Measurements from ENCODE around the gene GRB14. TPM values are rescaled to one million over a fixed set of nuclear protein-coding genes. Genes with fewer than 3 reads are reported as not detected.

GRB14 gene
- total and polyA plus RNA-seq, 5 experiments from 2014 or later: not detected

GRCh38 chr2:164600763-164601162 is 20.5 kb downstream of the GRB14 start:
- Mint-ChIP-seq H3K27ac (no peak overlapping the region), H3K36me3 (no peaks in the 10 kb centered on the region), H3K9me3 (peaks cover 0 to 13% (median 0%) of the 10 kb centered on the region in 9 donors), H3K27me3 (peaks cover 0 to 7% (median 0%) of the 10 kb centered on the region in 5 donors), H3K4me1 (no peaks in the 10 kb centered on the region), H3K4me3 (no peak overlapping the region)
- ATAC-seq (no peak), DNase-seq (no peak)
- POLR2A ChIA-PET: no interaction called here

- POLR2A ChIA-PET: no interaction called here
- Mint-ChIP-seq H3K9me3 (peaks cover 0 to 9% (median 0%) of the 10 kb centered on the region in 9 donors), H3K36me3 (no peaks in the 10 kb centered on the region), H3K27ac (no peak overlapping the region), H3K27me3 (peaks cover 0 to 7% (median 0%) of the 10 kb centered on the region in 5 donors), H3K4me1 (no peaks in the 10 kb centered on the region), H3K4me3 (no peak overlapping the region)
- ATAC-seq (no peak), DNase-seq (no peak)
These were observed 21.2 kb downstream of the GRB14 start for GRCh38 chr2:164599954-164600589.

GRCh38 chr2:164597983-164598382 is 23.3 kb downstream of the GRB14 start:
- H3K4me3 Mint-ChIP-seq: no peak overlapping the region
- ATAC-seq (no peak), DNase-seq (no peak)
- POLR2A ChIA-PET: no interaction called here
- H3K27ac Mint-ChIP-seq: no peak overlapping the region
- H3K36me3 Mint-ChIP-seq: peaks cover 0 to under 1% (median 0%) of the 10 kb centered on the region in 3 donors
- peaks cover 0 to 7% (median 0%) of the 10 kb centered on the region in 5 donors for H3K27me3 Mint-ChIP-seq
- peaks cover 0 to 6% (median 0%) of the 10 kb centered on the region in 9 donors for H3K9me3 Mint-ChIP-seq
- H3K4me1 Mint-ChIP-seq: no peaks in the 10 kb centered on the region

GRCh38 chr2:164595031-164595430 is 26.3 kb downstream of the GRB14 start:
- Mint-ChIP-seq H3K27me3 (peaks cover 0 to 7% (median 0%) of the 10 kb centered on the region in 5 donors), H3K4me1 (no peaks in the 10 kb centered on the region), H3K36me3 (peaks cover 0 to 6% (median 0%) of the 10 kb centered on the region in 3 donors), H3K9me3 (peaks cover 0 to 11% (median 6%) of the 10 kb centered on the region in 9 donors), H3K27ac (no peak overlapping the region), H3K4me3 (no peak overlapping the region)
- DNase-seq (no peak), ATAC-seq (no peak)
- POLR2A ChIA-PET: no interaction called here

- ATAC-seq: no peak
- Mint-ChIP-seq H3K27ac (no peak overlapping the region), H3K9me3 (peaks cover 0 to 11% (median 6%) of the 10 kb centered on the region in 9 donors)
These were observed 27.3 kb downstream of the GRB14 start for GRCh38 chr2:164593959-164594358.

DNA sequence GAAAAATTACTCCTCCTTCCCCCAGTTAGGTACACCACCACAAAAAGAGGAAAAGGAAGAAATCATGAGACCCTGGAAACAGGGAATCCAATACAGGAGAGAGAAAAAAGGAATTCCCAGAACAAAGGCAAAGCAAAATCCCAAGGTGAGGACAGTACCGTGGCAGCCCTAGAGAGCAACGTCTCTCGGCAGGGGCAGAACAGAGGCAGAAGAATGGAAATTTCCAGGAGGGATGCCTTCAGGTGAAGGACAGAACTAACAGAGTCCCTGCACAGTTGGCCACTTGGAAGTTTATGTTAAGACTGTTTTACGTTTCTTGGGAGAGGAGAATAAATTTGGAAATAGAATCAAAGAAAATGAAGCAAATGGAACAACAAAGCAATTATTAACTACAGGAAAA is 27.7 kb downstream of the GRB14 start:
- Mint-ChIP-seq H3K4me1 (no peaks in the 10 kb centered on the region), H3K27me3 (peaks cover 0 to 7% (median 0%) of the 10 kb centered on the region in 5 donors), H3K27ac (no peak overlapping the region), H3K9me3 (peaks cover 0 to 11% (median 6%) of the 10 kb centered on the region in 9 donors), H3K36me3 (peaks cover 0 to 6% (median 0%) of the 10 kb centered on the region in 3 donors), H3K4me3 (no peak overlapping the region)
- no peak for ATAC-seq
- DNase-seq: no peak
- POLR2A ChIA-PET: no interaction called here

More at GRCh38 chr2:164593959-164594358, 27.3 kb downstream of the GRB14 start:
- Mint-ChIP-seq H3K4me3 (no peak overlapping the region), H3K36me3 (peaks cover 0 to 6% (median 0%) of the 10 kb centered on the region in 3 donors), H3K27me3 (peaks cover 0 to 7% (median 0%) of the 10 kb centered on the region in 5 donors), H3K4me1 (no peaks in the 10 kb centered on the region)
- no peak for DNase-seq
- POLR2A ChIA-PET: no interaction called here

DNA sequence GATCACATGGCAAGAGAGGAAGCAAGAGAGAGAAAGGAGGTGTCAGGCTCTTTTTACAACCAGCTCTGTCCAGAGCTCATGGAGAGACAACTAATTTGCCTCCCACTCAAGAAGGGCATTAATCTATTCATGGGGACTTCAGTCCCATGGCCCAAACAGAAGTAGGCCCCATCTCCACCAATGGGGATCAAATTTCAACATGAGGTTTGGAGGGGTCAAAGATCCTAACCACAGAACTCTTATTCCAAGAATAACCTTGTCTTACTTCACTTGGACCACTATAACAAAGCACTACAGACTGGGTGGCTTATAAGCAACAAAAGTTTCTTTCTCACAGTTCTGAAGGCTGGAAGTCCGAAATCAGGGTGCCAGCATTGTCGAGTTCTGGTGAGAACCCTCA is 31.8 kb downstream of the GRB14 start:
- Mint-ChIP-seq H3K27me3 (peaks cover 0 to 4% (median 0%) of the 10 kb centered on the region in 5 donors), H3K4me1 (no peaks in the 10 kb centered on the region), H3K4me3 (no peak overlapping the region), H3K36me3 (peaks cover 0 to 6% (median 0%) of the 10 kb centered on the region in 3 donors), H3K9me3 (peaks cover 0 to 11% (median 7%) of the 10 kb centered on the region in 9 donors), H3K27ac (no peak overlapping the region)
- POLR2A ChIA-PET: no interaction called here
- DNase-seq (no peak), ATAC-seq (no peak)

DNA sequence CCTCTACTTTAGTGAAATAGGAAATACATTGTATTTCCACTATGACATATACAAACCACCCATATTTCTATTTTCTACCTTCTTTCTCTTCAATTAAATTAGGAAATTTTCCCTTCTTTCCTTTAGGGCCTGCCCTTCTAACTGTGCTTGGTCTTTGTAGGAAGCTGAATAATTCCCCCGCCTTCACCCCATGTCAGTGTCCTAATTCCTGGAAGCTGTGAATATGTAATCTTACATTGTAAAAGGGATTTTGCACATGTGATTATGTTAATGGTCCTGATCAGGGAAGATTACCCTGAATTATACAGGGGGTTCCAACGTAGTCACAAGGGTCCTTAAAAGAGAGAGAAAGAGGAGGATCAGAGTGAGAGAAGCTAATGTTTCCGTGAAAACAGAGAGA is 40.2 kb downstream of the GRB14 start:
- H3K36me3 Mint-ChIP-seq: no peaks in the 10 kb centered on the region
- H3K4me1 Mint-ChIP-seq: no peaks in the 10 kb centered on the region
- no peak overlapping the region for H3K27ac Mint-ChIP-seq
- POLR2A ChIA-PET: no interaction called here
- H3K4me3 Mint-ChIP-seq: no peak overlapping the region
- no peaks in the 10 kb centered on the region for H3K27me3 Mint-ChIP-seq
- peaks cover 0 to 8% (median 0%) of the 10 kb centered on the region in 9 donors for H3K9me3 Mint-ChIP-seq
- DNase-seq (no peak), ATAC-seq (no peak)

- DNase-seq (no peak), ATAC-seq (no peak)
- H3K27ac Mint-ChIP-seq: no peak overlapping the region
- no peaks in the 10 kb centered on the region for H3K27me3 Mint-ChIP-seq
- peaks cover 0 to 2% (median 0%) of the 10 kb centered on the region in 9 donors for H3K9me3 Mint-ChIP-seq
- no peaks in the 10 kb centered on the region for H3K4me1 Mint-ChIP-seq
- no peaks in the 10 kb centered on the region for H3K36me3 Mint-ChIP-seq
- H3K4me3 Mint-ChIP-seq: no peak overlapping the region
- POLR2A ChIA-PET: no interaction called here
These were observed 46.4 kb downstream of the GRB14 start for GRCh38 chr2:164574931-164575330.

- Mint-ChIP-seq H3K36me3 (no peaks in the 10 kb centered on the region), H3K27ac (no peak overlapping the region), H3K9me3 (no peaks in the 10 kb centered on the region), H3K4me3 (no peak overlapping the region), H3K27me3 (no peaks in the 10 kb centered on the region), H3K4me1 (no peaks in the 10 kb centered on the region)
- POLR2A ChIA-PET: no interaction called here
- ATAC-seq (no peak), DNase-seq (no peak)
These were observed 50.8 kb downstream of the GRB14 start for GRCh38 chr2:164570475-164570874.

GRCh38 chr2:164569378-164569777 is 51.9 kb downstream of the GRB14 start:
- ATAC-seq: no peak
- Mint-ChIP-seq H3K36me3 (no peaks in the 10 kb centered on the region), H3K27ac (no peak overlapping the region), H3K4me1 (no peaks in the 10 kb centered on the region), H3K4me3 (no peak overlapping the region), H3K9me3 (peaks cover 0 to 3% (median 0%) of the 10 kb centered on the region in 9 donors), H3K27me3 (no peaks in the 10 kb centered on the region)
- no peak for DNase-seq
- POLR2A ChIA-PET: no interaction called here

DNA sequence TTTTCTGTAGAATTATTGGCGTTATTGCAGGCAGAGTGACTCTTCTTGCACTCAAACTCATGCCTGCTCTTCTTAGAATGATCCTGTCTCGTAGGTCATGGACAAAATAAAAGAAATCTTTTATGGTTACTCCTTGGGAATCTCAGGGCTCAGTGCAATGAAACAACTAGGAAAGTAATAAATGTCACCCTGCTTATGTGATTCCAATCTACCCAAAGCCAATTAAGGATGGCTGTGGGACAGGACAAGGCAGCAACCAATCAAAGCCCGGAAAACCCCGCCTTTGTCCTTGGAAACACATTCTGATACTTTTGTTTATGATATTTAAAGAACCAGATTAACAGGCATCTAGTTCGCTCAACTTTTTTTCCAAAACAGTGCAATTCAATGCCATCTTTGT is 53.0 kb downstream of the GRB14 start:
- ATAC-seq (no peak), DNase-seq (no peak)
- Mint-ChIP-seq H3K27me3 (no peaks in the 10 kb centered on the region), H3K27ac (no peak overlapping the region), H3K36me3 (no peaks in the 10 kb centered on the region), H3K4me3 (no peak overlapping the region), H3K9me3 (peaks cover 0 to 3% (median 0%) of the 10 kb centered on the region in 9 donors), H3K4me1 (no peaks in the 10 kb centered on the region)
- POLR2A ChIA-PET: no interaction called here

GRCh38 chr2:164567335-164567989 is 53.8 kb downstream of the GRB14 start:
- Mint-ChIP-seq H3K36me3 (no peaks in the 10 kb centered on the region), H3K4me1 (no peaks in the 10 kb centered on the region), H3K4me3 (no peak overlapping the region), H3K9me3 (peaks cover 0 to 3% (median 0%) of the 10 kb centered on the region in 9 donors), H3K27ac (no peak overlapping the region), H3K27me3 (no peaks in the 10 kb centered on the region)
- ATAC-seq (no peak), DNase-seq (no peak)
- POLR2A ChIA-PET: no interaction called here
